GM19397 (cell line): ENCODE data around the gene KIAA0930.
"Not testable (repeated sequence)": the region's sequence is repeated elsewhere in the genome, so short reads cannot be mapped to it uniquely, and the experiment has no call there.

ENCODE experiments used
- ATAC-seq: cut with Tn5 transposase; IDR thresholded peaks from one replicate; pipeline ENCODE4 v1.9.1; 2021; ENCODE audit warnings: mild to moderate bottlenecking, moderate library complexity; ENCODE audit not compliant: unreplicated experiment

The KIAA0930 gene

GRCh38 chr22:45240810-45241631 is at the start of gene KIAA0930:
TSS of gene KIAA0930 (minus strand) at chr22:45240894. CDS start at chr22:45240703, 191 bp downstream.
- peak; percentile 54 for ATAC-seq

- no peak for ATAC-seq
Observed at GRCh38 chr22:45286854-45287551, 46.3 kb upstream of the KIAA0930 start.

DNA sequence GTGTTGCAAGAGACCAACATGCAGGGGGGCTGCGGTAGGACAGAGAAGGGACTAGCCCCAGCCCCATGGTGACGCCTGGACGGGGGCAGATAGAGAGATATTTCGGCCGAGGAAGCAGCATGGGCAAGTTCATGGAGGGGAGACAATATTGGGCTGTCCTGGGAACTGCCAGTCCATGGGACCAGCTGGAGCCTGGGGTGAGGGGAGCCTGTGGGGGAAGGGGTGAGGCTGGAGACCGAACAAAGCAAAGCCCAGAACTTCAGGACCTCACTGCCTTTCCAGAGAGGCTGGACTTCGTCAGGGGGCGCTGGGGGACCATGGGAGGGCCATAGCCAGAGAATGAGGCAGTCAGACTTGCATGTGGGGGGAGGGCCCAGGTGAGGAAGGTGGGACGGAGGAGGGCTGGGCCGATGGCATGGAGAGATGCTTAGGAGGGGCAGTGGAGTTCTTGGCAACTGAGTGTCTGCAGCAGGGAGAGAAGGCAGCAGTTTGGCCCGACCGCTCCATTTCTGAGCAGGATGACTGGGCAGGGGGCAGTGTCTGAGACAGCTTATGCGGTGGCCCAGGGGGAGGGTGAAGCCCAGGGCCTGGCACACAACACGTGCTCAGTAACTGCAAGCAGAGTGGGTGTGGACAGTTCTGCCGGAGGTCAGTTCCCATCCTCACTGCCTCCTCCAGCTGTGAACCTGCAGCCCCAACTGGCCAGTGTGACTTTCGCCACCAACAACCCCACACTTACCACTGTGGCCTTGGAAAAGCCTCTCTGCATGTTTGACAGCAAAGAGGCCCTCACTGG is 44.8 kb upstream of the KIAA0930 start:
- no peak for ATAC-seq

GRCh38 chr22:45284705-45285262 is 44.1 kb upstream of the KIAA0930 start, which contains the start of gene UPK3A:
TSS of gene UPK3A (plus strand) at chr22:45284949. CDS start at chr22:45285014, 65 bp downstream.
- peak; percentile 50 for ATAC-seq

GRCh38 chr22:45281010-45281409 is 40.3 kb upstream of the KIAA0930 start:
- no peak for ATAC-seq

DNA sequence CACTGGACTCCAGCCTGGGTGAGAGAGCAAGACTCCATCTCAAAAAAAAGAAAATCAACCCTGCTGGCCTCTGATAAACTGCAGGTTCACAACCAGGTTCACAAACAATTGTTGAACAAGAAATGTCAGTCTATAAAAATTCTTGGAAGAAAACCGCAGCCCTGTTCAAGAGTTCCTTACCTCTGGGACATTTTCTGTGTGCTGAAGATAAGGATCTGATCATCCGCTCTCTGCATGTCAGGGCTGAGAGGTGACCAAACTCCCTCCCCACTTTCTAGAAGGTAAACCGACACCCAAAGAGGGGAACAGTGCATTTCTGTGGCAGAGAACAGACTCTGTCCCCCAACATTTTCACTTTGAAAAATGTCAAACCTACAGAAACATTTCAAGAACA is 39.9 kb upstream of the KIAA0930 start:
- ATAC-seq = no peak

GRCh38 chr22:45278125-45278524 is 37.4 kb upstream of the KIAA0930 start:
- ATAC-seq = no peak

- ATAC-seq = not testable (repeated sequence)
Observed at GRCh38 chr22:45277720-45278119, 37.0 kb upstream of the KIAA0930 start.

GRCh38 chr22:45276507-45277105 is 35.9 kb upstream of the KIAA0930 start:
- ATAC-seq = no peak

DNA sequence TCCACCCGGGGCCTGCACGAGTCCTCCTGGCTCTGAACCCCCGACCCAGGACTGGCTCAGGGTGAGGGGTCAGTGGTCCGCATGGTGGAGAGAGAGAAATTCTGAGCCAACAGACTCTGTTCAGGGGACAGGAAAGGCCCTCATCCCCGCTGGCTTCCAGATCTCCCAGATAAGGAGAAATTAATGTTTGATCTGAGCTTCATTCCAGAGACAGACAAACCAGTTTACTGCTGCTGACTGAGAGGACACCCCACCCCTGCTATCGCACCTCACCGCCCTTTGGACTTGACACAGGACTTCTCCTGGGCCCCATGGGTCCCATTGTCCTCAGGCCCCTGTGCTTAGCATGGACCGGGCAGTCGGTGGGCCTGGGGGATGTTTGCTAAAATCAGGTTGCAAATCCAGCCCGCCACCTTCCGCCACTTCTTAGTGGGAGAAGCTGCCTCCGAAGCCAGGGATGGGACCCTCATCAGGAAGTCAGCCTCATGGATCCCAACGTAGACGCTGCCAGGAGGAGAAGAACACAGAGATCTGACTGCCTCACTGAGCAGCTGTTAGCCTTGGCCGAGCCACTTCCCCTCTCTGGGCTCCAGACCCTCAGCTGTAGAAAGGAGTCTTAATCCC is 32.9 kb upstream of the KIAA0930 start:
- no peak for ATAC-seq

- no peak for ATAC-seq
Observed at GRCh38 chr22:45272498-45272897, 31.8 kb upstream of the KIAA0930 start.

- no peak for ATAC-seq
Observed at GRCh38 chr22:45271667-45272201, 31.0 kb upstream of the KIAA0930 start.

- no peak for ATAC-seq
Observed at GRCh38 chr22:45270095-45271020, 29.7 kb upstream of the KIAA0930 start.

GRCh38 chr22:45268958-45269844 is 28.5 kb upstream of the KIAA0930 start:
- ATAC-seq = peak; percentile 76

DNA sequence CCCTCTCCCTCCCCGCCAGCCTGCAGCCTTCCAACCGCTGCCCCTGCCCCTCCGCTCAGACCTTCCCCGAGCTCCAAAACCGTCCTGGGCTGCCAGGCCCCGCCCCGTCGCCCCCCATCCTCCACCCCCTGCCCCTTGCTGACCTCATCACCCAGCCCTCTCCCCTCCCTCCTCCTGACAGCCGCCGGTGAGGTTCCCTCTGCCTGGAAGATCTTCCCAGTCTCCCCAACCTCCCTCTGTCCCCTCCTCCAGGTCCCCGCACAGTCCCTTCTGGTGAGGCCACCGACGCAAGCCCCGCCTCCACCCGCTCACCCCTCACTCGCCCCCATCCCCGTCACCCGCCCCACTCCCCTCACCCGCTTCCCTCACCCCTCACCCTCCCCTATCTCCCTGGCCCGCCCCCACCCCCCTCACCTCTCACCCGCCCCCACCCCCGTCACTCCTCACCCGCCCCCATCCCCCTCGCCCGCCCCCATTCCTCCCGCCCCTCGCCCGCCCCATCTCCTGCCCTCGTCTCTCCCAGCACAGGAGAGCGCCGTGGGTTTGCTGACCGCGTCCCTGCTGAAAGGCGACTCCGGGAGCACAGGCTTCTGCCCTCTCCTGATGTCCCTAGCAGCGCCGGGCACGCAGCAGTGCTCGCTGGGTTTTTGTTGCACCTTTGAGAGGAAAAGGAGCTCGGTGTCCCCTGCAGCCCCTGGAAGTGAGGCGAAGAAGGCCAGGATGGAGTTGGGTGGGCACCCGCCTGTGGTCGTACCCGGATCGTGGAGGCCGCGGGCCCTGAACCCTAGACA is 27.7 kb upstream of the KIAA0930 start:
- ATAC-seq = no peak

DNA sequence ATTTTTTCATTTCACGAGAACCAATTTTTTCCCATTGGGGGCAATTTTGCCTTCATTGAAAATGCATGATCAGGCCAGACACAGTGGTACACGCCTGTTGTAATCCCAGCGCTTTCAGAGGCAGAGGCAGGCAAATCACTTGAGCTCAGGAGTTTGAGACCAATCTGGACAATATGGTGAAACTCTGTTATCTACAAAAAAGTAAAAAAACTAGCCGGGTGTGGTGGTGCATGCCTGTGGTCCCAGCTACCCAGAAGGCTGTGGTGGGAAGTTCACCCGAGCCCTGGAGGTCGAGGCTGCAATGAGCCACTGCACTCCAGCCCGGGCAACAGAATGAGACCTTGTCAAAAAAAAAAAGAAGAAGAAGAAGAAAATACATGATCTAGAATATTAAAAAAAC is 24.8 kb upstream of the KIAA0930 start:
- ATAC-seq = no peak
